C4-2B (cell line): ENCODE data around the gene RTN4.

Experiments used
- ZFX ChIP-seq: fragments of 450-650 bp; IDR thresholded peaks from 2 replicates; pipeline ENCODE4 v1.6.1; 2017
- TF ChIP-seq, protein P1 (sequence below): fragments of 450-650 bp; conservative IDR thresholded peaks from 2 replicates; pipeline ENCODE4 v1.5.1; 2017; ENCODE audit warnings: mild to moderate bottlenecking

DNA sequence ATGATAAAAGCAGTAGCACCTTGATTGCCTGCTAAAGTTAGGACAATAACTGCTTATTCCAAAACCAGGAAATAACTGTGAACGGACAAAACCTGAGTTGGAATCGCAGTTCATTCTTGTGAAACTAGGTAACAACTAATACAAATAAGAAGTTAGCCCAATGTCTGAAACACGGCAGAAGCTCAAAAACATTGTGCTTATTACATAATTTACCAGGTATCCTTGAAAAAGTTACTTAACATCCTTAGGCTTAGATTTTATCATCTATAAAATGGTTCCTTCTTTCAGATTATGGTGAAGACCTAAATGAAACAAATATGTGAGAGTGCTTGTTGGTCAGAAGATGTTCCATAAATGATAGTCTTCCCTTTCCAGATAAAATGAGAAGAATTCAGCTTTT, 32.4 kb downstream of the RTN4 start:
- TF ChIP-seq, protein P1, sequence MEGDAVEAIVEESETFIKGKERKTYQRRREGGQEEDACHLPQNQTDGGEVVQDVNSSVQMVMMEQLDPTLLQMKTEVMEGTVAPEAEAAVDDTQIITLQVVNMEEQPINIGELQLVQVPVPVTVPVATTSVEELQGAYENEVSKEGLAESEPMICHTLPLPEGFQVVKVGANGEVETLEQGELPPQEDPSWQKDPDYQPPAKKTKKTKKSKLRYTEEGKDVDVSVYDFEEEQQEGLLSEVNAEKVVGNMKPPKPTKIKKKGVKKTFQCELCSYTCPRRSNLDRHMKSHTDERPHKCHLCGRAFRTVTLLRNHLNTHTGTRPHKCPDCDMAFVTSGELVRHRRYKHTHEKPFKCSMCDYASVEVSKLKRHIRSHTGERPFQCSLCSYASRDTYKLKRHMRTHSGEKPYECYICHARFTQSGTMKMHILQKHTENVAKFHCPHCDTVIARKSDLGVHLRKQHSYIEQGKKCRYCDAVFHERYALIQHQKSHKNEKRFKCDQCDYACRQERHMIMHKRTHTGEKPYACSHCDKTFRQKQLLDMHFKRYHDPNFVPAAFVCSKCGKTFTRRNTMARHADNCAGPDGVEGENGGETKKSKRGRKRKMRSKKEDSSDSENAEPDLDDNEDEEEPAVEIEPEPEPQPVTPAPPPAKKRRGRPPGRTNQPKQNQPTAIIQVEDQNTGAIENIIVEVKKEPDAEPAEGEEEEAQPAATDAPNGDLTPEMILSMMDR, result no peak
- no peak for TF ChIP-seq ZFX
